Embryonic facial prominence (tissue), 1 donor: Measurements from ENCODE around the gene TIMM29.
"Not testable (repeated sequence)": the region's sequence is repeated elsewhere in the genome, so short reads cannot be mapped to it uniquely, and the experiment has no call there.

ENCODE experiments used
- DNase-seq: peaks from one replicate; pipeline ENCODE4 v3.0.0-alpha.2; 2016; ENCODE audit errors: extremely low spot score

Gene TIMM29

DNA sequence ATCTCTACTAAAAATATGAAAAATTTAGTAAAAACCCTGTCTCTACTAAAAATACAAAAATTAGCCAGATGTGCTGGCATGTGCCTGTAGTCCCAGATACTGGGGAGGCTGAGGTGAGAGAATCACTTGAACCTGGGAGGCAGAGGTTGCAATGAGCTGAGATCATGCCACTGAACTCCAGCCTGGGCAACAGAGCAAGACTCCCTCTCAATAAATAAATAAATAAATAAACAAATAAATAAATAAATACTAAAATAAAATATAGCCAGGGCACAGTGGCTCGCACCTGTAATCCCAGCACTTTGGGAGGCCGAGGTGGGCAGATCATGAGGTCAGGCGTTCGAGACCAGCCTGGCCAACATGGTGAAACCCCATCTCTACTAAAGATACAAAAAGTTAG, 14.8 kb downstream of the TIMM29 start:
- DNase-seq: not testable (repeated sequence)

- DNase-seq: no peak
These were observed 16.7 kb downstream of the TIMM29 start for GRCh38 chr19:10945264-10945663.

DNA sequence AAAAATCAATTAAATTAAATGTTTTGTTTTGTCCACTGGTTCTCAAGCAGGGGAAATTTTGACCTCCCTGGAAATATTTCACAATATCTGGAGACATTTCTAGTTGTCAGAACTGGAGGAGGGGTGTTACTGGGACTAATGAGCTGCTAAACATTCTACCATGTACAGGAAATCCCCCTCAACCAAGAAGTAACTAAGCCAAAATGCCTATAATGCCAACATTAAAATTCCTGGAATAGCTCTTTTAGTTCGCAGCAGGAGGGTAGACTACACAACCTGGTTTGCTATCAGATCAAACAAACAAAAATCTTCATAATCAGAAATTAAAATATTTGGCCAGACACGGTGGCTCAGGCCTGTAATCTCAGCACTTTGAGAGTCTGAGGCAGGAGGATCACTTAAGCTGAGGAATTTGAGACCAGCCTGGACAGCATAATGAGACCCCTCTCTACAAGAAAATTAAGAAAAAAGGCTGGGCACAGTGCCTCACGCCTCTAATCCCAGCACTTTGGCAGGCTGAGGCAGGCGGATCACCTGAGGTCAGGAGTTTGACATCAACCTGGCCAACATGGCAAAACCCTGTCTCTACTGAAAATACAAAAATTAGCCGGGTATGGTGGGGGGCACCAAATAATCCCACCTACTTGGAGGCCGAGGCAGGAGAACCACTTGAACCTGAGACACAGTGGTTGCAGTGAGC, 18.5 kb downstream of the TIMM29 start:
- no peak for DNase-seq

- DNase-seq: no peak
These were observed 24.2 kb downstream of the TIMM29 start for GRCh38 chr19:10952809-10953208.

GRCh38 chr19:10959277-10959968, 30.8 kb downstream of the TIMM29 start:
- DNase-seq: not testable (repeated sequence)

- DNase-seq: peak; percentile 93
These were observed 31.9 kb downstream of the TIMM29 start, which contains the start of gene SMARCA4 for GRCh38 chr19:10960314-10961072. SMARCA4 (plus strand) TSS chr19:10961030; CDS start chr19:10984152, 23,122 bp downstream.

- no peak for DNase-seq
These were observed 32.7 kb downstream of the TIMM29 start for GRCh38 chr19:10961073-10961860.

GRCh38 chr19:10962863-10963262, 34.3 kb downstream of the TIMM29 start:
- DNase-seq: no peak

- no peak for DNase-seq
These were observed 35.3 kb downstream of the TIMM29 start for GRCh38 chr19:10963865-10964264.

DNA sequence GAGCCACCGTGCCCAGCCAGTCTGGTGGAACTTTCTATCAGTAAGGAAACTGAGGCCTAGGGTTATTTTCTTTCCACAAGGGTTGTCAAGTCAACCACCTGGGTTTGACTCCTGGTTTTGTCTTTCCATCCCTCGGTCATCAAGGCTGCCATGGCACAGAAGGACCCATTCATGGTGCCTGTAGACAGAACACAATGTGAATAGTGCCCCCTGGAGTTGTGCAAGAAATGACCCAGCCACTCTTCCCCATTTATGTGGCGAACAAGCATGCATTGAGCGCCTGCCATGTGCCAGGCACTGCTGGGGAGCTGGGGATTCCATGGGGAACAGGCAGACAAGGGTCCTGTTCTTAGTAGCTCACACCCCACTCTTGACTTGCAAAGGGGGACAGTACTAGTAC, 36.3 kb downstream of the TIMM29 start:
- no peak for DNase-seq

- no peak for DNase-seq
These were observed 36.8 kb downstream of the TIMM29 start for GRCh38 chr19:10965398-10965797.

GRCh38 chr19:10966809-10967208, 38.2 kb downstream of the TIMM29 start:
- DNase-seq: no peak

DNA sequence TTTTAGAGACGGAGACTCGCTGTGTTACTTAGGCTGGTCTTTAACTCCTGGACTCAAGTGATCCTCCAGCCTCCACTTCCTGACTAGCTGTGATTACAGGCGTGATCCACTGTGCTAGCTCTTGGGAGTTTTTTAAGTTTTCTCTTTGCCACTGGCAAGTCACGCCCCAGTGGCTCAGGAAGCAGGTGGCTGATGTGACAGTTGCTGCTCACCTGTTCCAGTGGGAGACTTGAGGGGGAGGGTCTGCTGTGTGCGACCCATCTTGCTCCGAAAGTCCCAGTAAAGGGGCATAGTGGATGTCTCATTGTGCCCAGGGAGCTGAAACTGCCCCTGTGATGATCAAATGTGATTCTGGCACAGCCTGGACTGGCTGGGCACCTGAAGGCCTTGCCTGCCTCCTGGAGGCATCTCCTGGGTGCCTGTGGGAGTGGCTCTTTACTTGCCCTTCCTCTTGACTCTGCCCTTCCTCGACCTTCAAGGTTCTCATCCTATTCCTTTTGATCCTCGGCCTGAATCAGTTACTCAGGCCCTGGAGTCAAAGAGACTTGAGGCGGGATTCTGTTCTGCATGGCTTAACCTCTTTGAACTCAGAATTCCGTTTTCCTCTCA, 40.0 kb downstream of the TIMM29 start:
- no peak for DNase-seq

DNA sequence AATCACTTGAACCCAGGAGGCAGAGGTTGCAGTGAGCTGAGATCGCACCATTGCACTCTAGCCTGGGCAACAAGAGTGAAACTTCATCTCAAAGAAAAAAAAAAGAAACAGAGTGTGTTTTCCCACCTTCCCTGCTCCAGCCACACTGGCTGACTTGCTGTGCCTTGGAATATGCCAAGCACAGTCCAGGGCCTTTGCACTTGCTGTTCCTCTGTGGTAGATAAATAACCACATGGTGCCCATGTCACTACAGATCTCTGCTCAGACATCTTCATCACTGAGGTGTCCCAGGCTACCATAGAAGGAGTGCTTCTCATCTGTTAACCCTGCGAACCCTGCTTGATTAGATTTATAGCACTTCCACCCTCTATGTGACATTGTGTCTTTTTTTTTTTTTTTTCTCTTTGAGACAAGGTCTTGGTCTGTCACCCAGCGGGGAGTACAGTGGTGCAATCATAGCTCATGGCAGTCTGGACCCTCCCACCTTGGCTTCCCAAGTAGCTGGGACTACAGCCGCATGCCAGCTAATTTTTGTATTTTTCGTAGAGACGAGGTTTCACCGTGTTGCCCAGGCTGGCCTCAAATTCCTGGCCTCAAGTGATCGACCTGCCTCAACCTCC, 42.6 kb downstream of the TIMM29 start:
- DNase-seq: no peak

GRCh38 chr19:10975374-10976130, 46.9 kb downstream of the TIMM29 start:
- DNase-seq: no peak

GRCh38 chr19:10976131-10976892, 47.7 kb downstream of the TIMM29 start:
- no peak for DNase-seq

DNA sequence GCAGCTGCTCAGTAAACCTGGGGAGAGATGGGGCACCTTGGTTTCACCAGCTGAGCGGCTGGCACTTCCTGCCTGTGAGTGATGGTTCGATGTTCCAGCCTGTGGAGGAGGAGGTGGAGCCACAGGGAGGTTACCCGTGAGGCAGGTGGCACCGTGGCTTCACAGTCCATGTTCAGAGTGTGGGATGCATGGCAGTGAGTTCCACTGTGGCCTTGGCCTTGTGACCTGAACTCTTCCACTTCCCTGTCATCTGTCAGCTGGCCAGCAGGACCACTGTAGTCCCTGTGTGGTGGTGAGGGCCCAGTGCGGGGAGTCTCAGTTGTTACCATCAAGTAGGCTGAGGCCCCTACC, 49.1 kb downstream of the TIMM29 start:
- DNase-seq: no peak
